ENCODE data around the gene ARSG. TPM values are rescaled to one million over a fixed set of nuclear protein-coding genes. Genes with fewer than 3 reads are reported as not detected.
A peak's percentile ranks its signal among the peaks of the same experiment; 100 is the strongest.

The ARSG gene
- total and polyA plus RNA-seq, 10 of the 15 experiments (the other 5 are each of a cell fraction or from before 2014, with no cell fraction given), result 2.9 to 13.5 (median 7.6) TPM

GRCh38 chr17:68356520-68356919 lies 65.2 kb downstream of the ARSG start (continued):
- TF ChIP-seq BCL3 (IDR thresholded peaks at IDR 0.05; ENCODE audit: borderline replicate concordance, insufficient read depth, low read depth, low read length, poor library complexity, severe bottlenecking) (no peak), PAX5 (IDR thresholded peaks at IDR 0.05; ENCODE audit: borderline replicate concordance, low read depth, low read length) (peak; percentile 88; the same call in 1 of the 2 replicates), ZNF274 (IDR thresholded peaks at IDR 0.05; ENCODE audit: insufficient read depth, insufficient read length) (no peak), PRDM15 (CRISPR knock-in tag; IDR thresholded peaks at IDR 0.05) (no peak), RB1 (IDR thresholded peaks at IDR 0.05; ENCODE audit: borderline replicate concordance) (no peak), IRF4 (IDR thresholded peaks at IDR 0.05; ENCODE audit: low read depth, low read length) (0 out of 2 replicates have a peak, but pooled peaks have one; percentile 21)

- 45% methylated on average over 3 of the region's 3 CpGs for WGBS (ENCODE audit: insufficient coverage, insufficient replicate concordance, low lambda C conversion rate, missing lambda C conversion rate)
- no TSS peak for BruUV-seq (replicated peaks)
- peaks cover 13% of the 10 kb centered on the region for H3K4me1 ChIP-seq (ENCODE audit: control insufficient read depth, insufficient read depth, low read length)
- TF ChIP-seq PRDM15 (CRISPR knock-in tag; IDR thresholded peaks at IDR 0.05) (no peak), FOXM1 (IDR thresholded peaks at IDR 0.05; ENCODE audit: low read depth, low read length) (no peak)
Measured at GRCh38 chr17:68356949-68357455, 65.7 kb downstream of the ARSG start.

More at GRCh38 chr17:68356949-68357455, 65.7 kb downstream of the ARSG start:
- no peaks in the 10 kb centered on the region for H4K20me1 ChIP-seq (ENCODE audit: control insufficient read depth, insufficient read depth)
- ChIA-PET SMC1A (ENCODE audit: uncharacterized antibody, unreplicated experiment) (interaction anchor here (0.9 to 1.2 kb wide), 2 partner anchors 21 to 94 kb away, joined by 3 read pairs; no protein-coding TSS in a partner anchor), POLR2A (no interaction called here), CTCF (interaction anchor here (0.9 kb wide), 1 partner anchor 106 kb away, joined by 3 read pairs; no protein-coding TSS in a partner anchor), RAD21 (ENCODE audit: unreplicated experiment) (interaction anchor here (0.8 to 1.4 kb wide), 2 partner anchors 79 to 105 kb away, joined by 3 to 4 read pairs; no protein-coding TSS in a partner anchor)
- ATAC-seq (no peak), FAIRE-seq (no peak), DNase-seq (ENCODE audit: low read depth, low spot score) (no peak)
- in situ Hi-C loops (cut with MboI) (no loop called here), intact Hi-C loops (cut with micrococcal nuclease; ENCODE audit: unreplicated experiment) (no loop called here)
- H3K9ac ChIP-seq (ENCODE audit: control insufficient read depth, insufficient read depth, low read length), result no peak overlapping the region
- H3K27ac ChIP-seq (ENCODE audit: control insufficient read depth, insufficient read depth), result no peak overlapping the region
- H2AFZ ChIP-seq (ENCODE audit: control insufficient read depth, low read depth, low read length), result peak overlapping the region; percentile 58; the same call in 1 of the 2 replicates
- no peaks in the 10 kb centered on the region for H3K36me3 ChIP-seq (ENCODE audit: control insufficient read depth in 2 of 2, insufficient read depth in 2 of 2, low read length in 1 of 2)
- H3K4me3 ChIP-seq, result no peak overlapping the region
- no peaks in the 10 kb centered on the region for H3K79me2 ChIP-seq (ENCODE audit: control insufficient read depth, insufficient read depth, low read length)
- H3K9me3 ChIP-seq (replicated peaks; ENCODE audit: control insufficient read depth, insufficient read depth, low read length), result no peaks in the 10 kb centered on the region
- peak overlapping the region; percentile 54; the same call in 1 of the 2 replicates for H3K4me2 ChIP-seq (ENCODE audit: control insufficient read depth, insufficient read depth)
- no peaks in the 10 kb centered on the region for H3K27me3 ChIP-seq (replicated peaks in 1 of 2; ENCODE audit: control insufficient read depth in 2 of 2, insufficient read depth in 2 of 2, low read length in 1 of 2)
